PC-9 (cell line): ENCODE measurements around the gene C6orf15. TPM values are rescaled to one million over a fixed set of nuclear protein-coding genes. Genes with fewer than 3 reads are reported as not detected.

Source experiments
- BruUV-seq: library from RNA; stranded (reverse); fragments of 400-500 nt; replicated peaks from 2 replicates; lab custom pipeline; 2021; lab: Mats Ljungman, UMichigan
- CTCF ChIA-PET: fragments of 300-600 bp; sonication (Branson Sonifier 250); formaldehyde crosslinking; loops from one replicate; lab custom pipeline; 2022; ENCODE audit warnings: antibody characterized with exemption; lab: Charles Lee
- POLR2A ChIA-PET: fragments of 300-600 bp; sonication (Branson Sonifier 250); formaldehyde crosslinking; loops from one replicate; lab custom pipeline; 2022; ENCODE audit warnings: antibody characterized with exemption; ENCODE audit not compliant: unreplicated experiment; lab: Charles Lee
- DNase-seq, 2 experiments: peaks; one replicate each; pipeline versions ENCODE4 v3.0.0 to v3.0.0-alpha.2; 2015 to 2022; ENCODE audit warnings: mixed read lengths in 1 of 2
- H2AFZ ChIP-seq: fragments of 200-600 bp; sonication (generic); 2 replicates; pipeline ENCODE4 v1.8.1; 2017; ENCODE audit warnings: antibody characterized with exemption
- H3F3A ChIP-seq: fragments of 200-600 bp; sonication (generic); 2 replicates; pipeline ENCODE4 v1.8.1; 2017; ENCODE audit warnings: antibody characterized with exemption, mild to moderate bottlenecking, low read depth; ENCODE audit not compliant: insufficient read depth
- H3K27ac ChIP-seq: fragments of 200-600 bp; sonication (generic); 2 replicates; pipeline ENCODE4 v1.6.1; 2016; ENCODE audit warnings: mixed run types
- H3K27me3 ChIP-seq: fragments of 200-600 bp; sonication (generic); 2 replicates; pipeline ENCODE4 v1.6.1; 2016; ENCODE audit warnings: low read depth, mixed run types; ENCODE audit not compliant: insufficient read depth
- H3K36me3 ChIP-seq: fragments of 200-600 bp; sonication (generic); 2 replicates; pipeline ENCODE4 v1.6.1; 2016; ENCODE audit warnings: low read depth, mixed run types
- H3K4me1 ChIP-seq: fragments of 200-600 bp; sonication (generic); replicated peaks from 2 replicates; pipeline ENCODE4 v1.6.1; 2016; ENCODE audit warnings: mixed run types; ENCODE audit not compliant: insufficient read depth
- H3K4me2 ChIP-seq: fragments of 200-600 bp; sonication (generic); 2 replicates; pipeline ENCODE4 v1.6.1; 2017; ENCODE audit warnings: mixed run types
- H3K4me3 ChIP-seq: fragments of 200-600 bp; sonication (generic); 2 replicates; pipeline ENCODE4 v1.6.1; 2016; ENCODE audit warnings: mixed run types
- H3K79me2 ChIP-seq: fragments of 200-600 bp; sonication (generic); 2 replicates; pipeline ENCODE4 v1.6.1; 2017; ENCODE audit warnings: low read depth, mixed run types
- H3K9me2 ChIP-seq: fragments of 200-600 bp; sonication (generic); 2 replicates; pipeline ENCODE4 v1.8.1; 2017; ENCODE audit warnings: mild to moderate bottlenecking; ENCODE audit not compliant: insufficient read depth
- H3K9me3 ChIP-seq: fragments of 200-600 bp; sonication (generic); 2 replicates; pipeline ENCODE4 v1.8.1; 2016; ENCODE audit warnings: low read depth; ENCODE audit not compliant: insufficient read depth
- H4K20me1 ChIP-seq: fragments of 200-600 bp; sonication (generic); 2 replicates; pipeline ENCODE4 v1.8.1; 2017; ENCODE audit not compliant: insufficient read depth
- EZH2 ChIP-seq: fragments of 200-600 bp; sonication (generic); IDR thresholded peaks from 2 replicates; pipeline ENCODE4 v1.8.0; 2017; ENCODE audit warnings: antibody characterized with exemption, low read depth
- intact Hi-C: fragments of 100-400 bp; cut with micrococcal nuclease; formaldehyde crosslinking; loops from one replicate; pipeline ENCODE4 v1.10.0; 2022; ENCODE audit not compliant: unreplicated experiment
- total RNA-seq: library from RNA; stranded (reverse); gene quantifications from 2 replicates; pipeline ENCODE4 v1.2.3, GENCODE V29; 2021
- TF ChIP-seq, protein P1 (sequence below): fragments of 200-600 bp; sonication (generic); conservative IDR thresholded peaks from 2 replicates; pipeline ENCODE4 v1.6.1; 2017; ENCODE audit warnings: mixed run types, antibody characterized with exemption, mild to moderate bottlenecking, moderate library complexity

C6orf15 gene
- total RNA-seq, 1 experiment from 2014 or later = 21.6 TPM

DNA sequence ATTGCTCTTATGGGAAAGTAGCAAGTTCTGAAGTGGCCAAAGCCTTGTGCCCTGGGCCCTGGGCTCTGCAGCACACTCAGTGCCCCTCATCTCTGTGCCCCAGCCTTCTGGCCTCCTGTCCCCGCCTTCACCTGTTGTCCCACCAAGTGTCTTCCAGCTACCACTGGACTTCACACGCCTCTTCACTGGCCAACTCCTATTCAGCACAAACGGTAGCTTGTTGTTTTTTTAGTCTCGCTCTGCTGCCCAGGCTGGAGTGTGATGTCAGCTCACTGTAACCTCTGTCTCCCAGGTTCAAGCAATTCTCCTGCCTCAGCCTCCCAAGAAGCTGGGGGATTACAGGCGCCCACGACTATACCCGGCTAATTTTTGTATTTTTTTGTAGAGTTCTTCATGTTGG lies 40.4 kb upstream of the C6orf15 start:
- Histone ChIP-seq H3K9me2 (no peaks in the 10 kb centered on the region), H2AFZ (no peak overlapping the region), H3K36me3 (no peaks in the 10 kb centered on the region), H3K4me2 (no peak overlapping the region), H4K20me1 (no peaks in the 10 kb centered on the region), H3K27me3 (no peaks in the 10 kb centered on the region), H3K9me3 (no peaks in the 10 kb centered on the region), H3F3A (no peaks in the 10 kb centered on the region), H3K27ac (no peak overlapping the region), H3K79me2 (no peaks in the 10 kb centered on the region), H3K4me3 (no peak overlapping the region), H3K4me1 (peaks cover 8% of the 10 kb centered on the region; the same call in 1 of the 2 replicates)
- TF ChIP-seq EZH2 = no peak
- TF ChIP-seq, protein P1, sequence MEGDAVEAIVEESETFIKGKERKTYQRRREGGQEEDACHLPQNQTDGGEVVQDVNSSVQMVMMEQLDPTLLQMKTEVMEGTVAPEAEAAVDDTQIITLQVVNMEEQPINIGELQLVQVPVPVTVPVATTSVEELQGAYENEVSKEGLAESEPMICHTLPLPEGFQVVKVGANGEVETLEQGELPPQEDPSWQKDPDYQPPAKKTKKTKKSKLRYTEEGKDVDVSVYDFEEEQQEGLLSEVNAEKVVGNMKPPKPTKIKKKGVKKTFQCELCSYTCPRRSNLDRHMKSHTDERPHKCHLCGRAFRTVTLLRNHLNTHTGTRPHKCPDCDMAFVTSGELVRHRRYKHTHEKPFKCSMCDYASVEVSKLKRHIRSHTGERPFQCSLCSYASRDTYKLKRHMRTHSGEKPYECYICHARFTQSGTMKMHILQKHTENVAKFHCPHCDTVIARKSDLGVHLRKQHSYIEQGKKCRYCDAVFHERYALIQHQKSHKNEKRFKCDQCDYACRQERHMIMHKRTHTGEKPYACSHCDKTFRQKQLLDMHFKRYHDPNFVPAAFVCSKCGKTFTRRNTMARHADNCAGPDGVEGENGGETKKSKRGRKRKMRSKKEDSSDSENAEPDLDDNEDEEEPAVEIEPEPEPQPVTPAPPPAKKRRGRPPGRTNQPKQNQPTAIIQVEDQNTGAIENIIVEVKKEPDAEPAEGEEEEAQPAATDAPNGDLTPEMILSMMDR = no peak
- intact Hi-C loops = no loop called here
- no peak for DNase-seq
- ChIA-PET CTCF (no interaction called here), POLR2A (interaction anchor here (0.6 to 0.7 kb wide), 3 partner anchors 13 to 1097 kb away, joined by 4 to 8 read pairs (median 6); no protein-coding TSS in a partner anchor)
- no TSS peak for BruUV-seq

DNA sequence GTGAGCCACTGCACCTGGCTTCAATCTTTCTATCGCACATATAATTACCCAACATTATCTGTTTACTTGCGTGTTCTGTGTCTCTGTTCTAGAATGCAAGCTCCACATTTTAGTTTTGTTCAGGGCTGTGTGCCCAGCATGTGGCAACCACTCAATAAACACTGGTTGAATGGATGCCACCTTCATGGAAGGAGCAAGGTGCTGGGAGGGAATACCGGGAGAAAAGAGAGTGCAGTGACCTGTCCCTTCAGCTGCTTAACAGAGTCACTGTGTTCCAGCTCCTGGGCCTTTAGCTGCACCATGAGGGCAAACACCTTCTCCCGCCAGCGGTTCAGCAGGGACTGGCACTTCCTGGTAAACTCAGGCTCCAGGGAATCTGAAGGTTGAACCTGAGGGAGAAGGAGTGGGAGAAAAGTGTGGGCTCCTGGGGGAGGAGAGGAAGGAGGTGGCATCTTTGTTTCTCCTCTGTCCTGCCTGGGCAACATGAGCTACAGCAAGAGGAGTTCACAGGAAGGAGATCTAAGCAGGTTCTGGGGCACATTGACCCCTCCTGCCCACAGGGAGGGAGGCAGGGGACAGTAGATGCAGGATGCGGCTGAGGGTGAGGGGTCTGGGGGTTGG lies 37.6 kb upstream of the C6orf15 start:
- DNase-seq = no peak
- no peak overlapping the region for H3K4me3 ChIP-seq
- no peak overlapping the region for H3K4me2 ChIP-seq
- BruUV-seq = no TSS peak
- no peaks in the 10 kb centered on the region for H3K79me2 ChIP-seq
- TF ChIP-seq, protein P1 = no peak
- POLR2A ChIA-PET = no interaction called here
- H3K27ac ChIP-seq = no peak overlapping the region
- intact Hi-C loops = no loop called here
- H3K27me3 ChIP-seq = no peaks in the 10 kb centered on the region
- CTCF ChIA-PET = no interaction called here
- no peaks in the 10 kb centered on the region for H3K9me3 ChIP-seq
- H4K20me1 ChIP-seq = no peaks in the 10 kb centered on the region
- H3K36me3 ChIP-seq = no peaks in the 10 kb centered on the region
- H3K4me1 ChIP-seq = no peaks in the 10 kb centered on the region
- no peaks in the 10 kb centered on the region for H3F3A ChIP-seq
- H3K9me2 ChIP-seq = no peaks in the 10 kb centered on the region
- no peak overlapping the region for H2AFZ ChIP-seq

DNA sequence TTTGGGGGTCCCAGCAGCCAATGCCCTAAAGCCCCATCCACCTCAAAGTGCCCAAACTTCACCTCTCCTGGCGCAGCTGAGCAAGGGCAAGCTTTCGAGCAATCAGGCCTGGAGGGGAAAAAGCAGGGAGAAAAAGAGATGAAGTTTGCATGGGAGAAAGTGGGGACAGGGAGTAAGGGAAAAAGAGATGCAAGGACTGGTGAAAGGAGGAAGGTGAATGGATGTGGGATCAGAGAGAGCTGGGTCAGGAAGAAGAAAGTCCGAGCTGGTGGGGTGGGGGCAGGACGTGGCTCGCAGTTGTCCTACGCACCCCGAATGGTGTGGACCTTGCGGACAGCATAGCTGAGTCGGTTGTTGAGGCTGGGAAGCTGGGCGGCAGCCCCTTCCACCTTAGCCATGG lies 33.0 kb upstream of the C6orf15 start:
- BruUV-seq = no TSS peak
- H3K27ac ChIP-seq = no peak overlapping the region
- intact Hi-C loops = no loop called here
- no peaks in the 10 kb centered on the region for H3K27me3 ChIP-seq
- ChIA-PET CTCF (no interaction called here), POLR2A (no interaction called here)
- no peaks in the 10 kb centered on the region for H3K9me3 ChIP-seq
- no peak overlapping the region for H2AFZ ChIP-seq
- no peaks in the 10 kb centered on the region for H4K20me1 ChIP-seq
- no peak overlapping the region for H3K4me2 ChIP-seq
- no peaks in the 10 kb centered on the region for H3K36me3 ChIP-seq
- no peak for DNase-seq
- TF ChIP-seq, protein P1 = no peak
- TF ChIP-seq EZH2 = no peak
- no peaks in the 10 kb centered on the region; the same call in 1 of the 2 replicates for H3F3A ChIP-seq
- no peaks in the 10 kb centered on the region for H3K79me2 ChIP-seq
- no peak overlapping the region for H3K4me3 ChIP-seq
- no peaks in the 10 kb centered on the region for H3K4me1 ChIP-seq
- H3K9me2 ChIP-seq = no peaks in the 10 kb centered on the region
